Liver (tissue), 9 donors: ENCODE data around the gene C14orf132. TPM values are rescaled to one million over a fixed set of nuclear protein-coding genes. Genes with fewer than 3 reads are reported as not detected.
A peak's percentile ranks its signal among the peaks of the same experiment; 100 is the strongest.

ENCODE experiments used
- DNase-seq: peaks from one replicate; pipeline ENCODE4 v3.0.0-alpha.2; 2017; ENCODE audit warnings: low spot score
- H3K27ac ChIP-seq, 2 donors: one replicate each; pipeline ENCODE4 v1.7.0; 2013; ENCODE audit warnings: inconsistent platforms in 2 of 2, low read length in 2 of 2, control low read depth in 1 of 2, low read depth in 1 of 2, mild to moderate bottlenecking in 1 of 2
- H3K27me3 ChIP-seq, 4 donors: one replicate each; pipeline versions ENCODE4 v1.6.1 to v1.7.0; 2013; ENCODE audit warnings: low read length in 3 of 4, inconsistent platforms in 1 of 4, mild to moderate bottlenecking in 1 of 4, moderate library complexity in 1 of 4; ENCODE audit not compliant: control insufficient read depth in 4 of 4, insufficient read depth in 4 of 4
- H3K36me3 ChIP-seq, 4 donors: one replicate each; pipeline versions ENCODE4 v1.6.1 to v1.7.0; 2013; ENCODE audit warnings: low read length in 3 of 4, mild to moderate bottlenecking in 3 of 4, low read depth in 1 of 4, moderate library complexity in 1 of 4; ENCODE audit not compliant: control insufficient read depth in 4 of 4, insufficient read depth in 3 of 4
- H3K4me1 ChIP-seq, 4 donors: one replicate each; pipeline versions ENCODE4 v1.6.1 to v1.7.0; 2013; ENCODE audit warnings: low read length in 3 of 4, mild to moderate bottlenecking in 3 of 4, moderate library complexity in 1 of 4; ENCODE audit not compliant: control insufficient read depth in 4 of 4, insufficient read depth in 4 of 4
- H3K4me3 ChIP-seq, 3 donors: one replicate each; pipeline versions ENCODE4 v1.6.1 to v1.7.0; 2013; ENCODE audit warnings: low read length in 3 of 3, control low read depth in 1 of 3, low read depth in 1 of 3, mild to moderate bottlenecking in 1 of 3
- H3K9ac ChIP-seq, 2 donors: one replicate each; pipeline ENCODE4 v1.7.0; 2013; ENCODE audit warnings: low read length in 2 of 2, mild to moderate bottlenecking in 2 of 2, moderate library complexity in 2 of 2, control low read depth in 1 of 2, low read depth in 1 of 2
- H3K9me3 ChIP-seq, 4 donors: one replicate each; pipeline versions ENCODE4 v1.6.1 to v1.7.0; 2013; ENCODE audit warnings: low read length in 3 of 4; ENCODE audit not compliant: control insufficient read depth in 4 of 4
- FOXA1 ChIP-seq: IDR thresholded peaks from 2 replicates; pipeline ENCODE4 v1.6.1; 2016; ENCODE audit warnings: antibody characterized with exemption
- FOXA2 ChIP-seq: IDR thresholded peaks from 2 replicates; pipeline ENCODE4 v1.6.1; 2016; ENCODE audit warnings: antibody characterized with exemption
- GABPA ChIP-seq, 2 donors: IDR thresholded peaks in 1 of 2; conservative IDR thresholded peaks in 1 of 2; 2 replicates each; pipeline ENCODE4 v1.6.1; 2016; ENCODE audit warnings: antibody characterized with exemption in 2 of 2, mild to moderate bottlenecking in 1 of 2, moderate library complexity in 1 of 2
- HNF4G ChIP-seq: IDR thresholded peaks from 2 replicates; pipeline ENCODE4 v1.6.1; 2016; ENCODE audit warnings: antibody characterized with exemption
- JUND ChIP-seq, 2 donors: IDR thresholded peaks; 2 replicates each; pipeline ENCODE4 v1.6.1; 2016; ENCODE audit warnings: antibody characterized with exemption in 2 of 2
- MAX ChIP-seq: IDR thresholded peaks from 2 replicates; pipeline ENCODE4 v1.6.1; 2016; ENCODE audit warnings: antibody characterized with exemption
- RAD21 ChIP-seq, 2 donors: IDR thresholded peaks; 2 replicates each; pipeline ENCODE4 v1.6.1; 2016; ENCODE audit warnings: antibody characterized with exemption in 2 of 2, mild to moderate bottlenecking in 2 of 2
- RXRA ChIP-seq, 2 donors: IDR thresholded peaks; 2 replicates each; pipeline ENCODE4 v1.6.1; 2017 to 2018; ENCODE audit warnings: antibody characterized with exemption in 2 of 2, mild to moderate bottlenecking in 1 of 2
- SP1 ChIP-seq: IDR thresholded peaks from 2 replicates; pipeline ENCODE4 v1.6.1; 2018; ENCODE audit warnings: antibody characterized with exemption, mild to moderate bottlenecking
- TAF1 ChIP-seq: conservative IDR thresholded peaks from 2 replicates; pipeline ENCODE4 v1.6.1; 2016; ENCODE audit warnings: antibody characterized with exemption, mild to moderate bottlenecking
- WGBS: extraction: QIAGEN DNeasy Blood & Tissue Kit; methylation state at CpG from one replicate; pipeline ENCODE4 v1.1.7; 2013; 5-methylcytosine and 5-hydroxymethylcytosine counted together
- polyA plus RNA-seq, 2 donors: library from polyadenylated mRNA; stranded (reverse) in 1 of 2; unstranded in 1 of 2; fragments of 200-250 nt in 1 of 2; fragments of >200 nt in 1 of 2; fragmentation: Nextera tagmentation in 1 of 2; extraction: Ambion mirVana in 1 of 2; gene quantifications; one replicate each; pipeline versions ENCODE4 v1.2.1 to v1.2.3, GENCODE V29; 2013 to 2015
- total RNA-seq, 2 donors: library from RNA; depleted of rRNA; stranded (reverse); fragments of >200 nt; gene quantifications; one replicate each; pipeline ENCODE4 v1.2.3, GENCODE V29; 2014
- TF ChIP-seq, protein P1 (sequence below): IDR thresholded peaks from 2 replicates; pipeline ENCODE4 v1.6.1; 2016; ENCODE audit warnings: antibody characterized with exemption
- TF ChIP-seq, protein P2 (sequence below): IDR thresholded peaks from 2 replicates; pipeline ENCODE4 v1.6.1; 2016; ENCODE audit warnings: antibody characterized with exemption, mild to moderate bottlenecking
- donor health status: healthy.
- donor health status: healthy.
- donor health status: healthy.
- donor health status: healthy.
- donor health status: healthy.

Gene C14orf132
- total and polyA plus RNA-seq, 4 donors, result 1.8 to 3.0 (median 2.1) TPM

GRCh38 chr14:96109596-96110355 is 70.6 kb downstream of the C14orf132 start:
- no peaks in the 10 kb centered on the region for H3K36me3 ChIP-seq
- WGBS, result 82% methylated on average over 8 of the region's 8 CpGs

GRCh38 chr14:96112032-96112431 is 72.9 kb downstream of the C14orf132 start:
- Histone ChIP-seq H3K9me3 (no peaks in the 10 kb centered on the region), H3K27ac (no peak overlapping the region), H3K36me3 (no peaks in the 10 kb centered on the region), H3K4me3 (no peak overlapping the region), H3K4me1 (no peaks in the 10 kb centered on the region), H3K9ac (no peak overlapping the region), H3K27me3 (no peaks in the 10 kb centered on the region)
- no peak for DNase-seq
- 68% methylated on average over 3 of the region's 3 CpGs for WGBS
- TF ChIP-seq RAD21 (IDR thresholded peaks at IDR 0.05) (no peak), GABPA (IDR thresholded peaks at IDR 0.05 in 1 of 2, conservative IDR thresholded peaks at IDR 0.05 in 1 of 2) (no peak), RXRA (IDR thresholded peaks at IDR 0.05) (no peak), SP1 (no peak), TAF1 (no peak), HNF4G (no peak), FOXA2 (no peak), JUND (IDR thresholded peaks at IDR 0.05) (no peak)
- TF ChIP-seq, protein P1, sequence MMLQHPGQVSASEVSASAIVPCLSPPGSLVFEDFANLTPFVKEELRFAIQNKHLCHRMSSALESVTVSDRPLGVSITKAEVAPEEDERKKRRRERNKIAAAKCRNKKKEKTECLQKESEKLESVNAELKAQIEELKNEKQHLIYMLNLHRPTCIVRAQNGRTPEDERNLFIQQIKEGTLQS, result no peak
- TF ChIP-seq, protein P2, sequence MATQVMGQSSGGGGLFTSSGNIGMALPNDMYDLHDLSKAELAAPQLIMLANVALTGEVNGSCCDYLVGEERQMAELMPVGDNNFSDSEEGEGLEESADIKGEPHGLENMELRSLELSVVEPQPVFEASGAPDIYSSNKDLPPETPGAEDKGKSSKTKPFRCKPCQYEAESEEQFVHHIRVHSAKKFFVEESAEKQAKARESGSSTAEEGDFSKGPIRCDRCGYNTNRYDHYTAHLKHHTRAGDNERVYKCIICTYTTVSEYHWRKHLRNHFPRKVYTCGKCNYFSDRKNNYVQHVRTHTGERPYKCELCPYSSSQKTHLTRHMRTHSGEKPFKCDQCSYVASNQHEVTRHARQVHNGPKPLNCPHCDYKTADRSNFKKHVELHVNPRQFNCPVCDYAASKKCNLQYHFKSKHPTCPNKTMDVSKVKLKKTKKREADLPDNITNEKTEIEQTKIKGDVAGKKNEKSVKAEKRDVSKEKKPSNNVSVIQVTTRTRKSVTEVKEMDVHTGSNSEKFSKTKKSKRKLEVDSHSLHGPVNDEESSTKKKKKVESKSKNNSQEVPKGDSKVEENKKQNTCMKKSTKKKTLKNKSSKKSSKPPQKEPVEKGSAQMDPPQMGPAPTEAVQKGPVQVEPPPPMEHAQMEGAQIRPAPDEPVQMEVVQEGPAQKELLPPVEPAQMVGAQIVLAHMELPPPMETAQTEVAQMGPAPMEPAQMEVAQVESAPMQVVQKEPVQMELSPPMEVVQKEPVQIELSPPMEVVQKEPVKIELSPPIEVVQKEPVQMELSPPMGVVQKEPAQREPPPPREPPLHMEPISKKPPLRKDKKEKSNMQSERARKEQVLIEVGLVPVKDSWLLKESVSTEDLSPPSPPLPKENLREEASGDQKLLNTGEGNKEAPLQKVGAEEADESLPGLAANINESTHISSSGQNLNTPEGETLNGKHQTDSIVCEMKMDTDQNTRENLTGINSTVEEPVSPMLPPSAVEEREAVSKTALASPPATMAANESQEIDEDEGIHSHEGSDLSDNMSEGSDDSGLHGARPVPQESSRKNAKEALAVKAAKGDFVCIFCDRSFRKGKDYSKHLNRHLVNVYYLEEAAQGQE, result no peak

More at GRCh38 chr14:96109596-96110355, 70.6 kb downstream of the C14orf132 start:
- peak; percentile 15 to 43 for TF ChIP-seq RXRA (IDR thresholded peaks at IDR 0.05)
- TF ChIP-seq, protein P1, result no peak
- Histone ChIP-seq H3K27ac (no peak overlapping the region), H3K27me3 (no peaks in the 10 kb centered on the region), H3K9me3 (no peaks in the 10 kb centered on the region), H3K4me3 (no peak overlapping the region), H3K4me1 (peaks cover 9 to 16% (median 10%) of the 10 kb centered on the region in 4 donors), H3K9ac (no peak overlapping the region)
- DNase-seq, result no peak

- Histone ChIP-seq H3K4me3 (no peak overlapping the region), H3K4me1 (no peaks in the 10 kb centered on the region), H3K27ac (no peak overlapping the region), H3K27me3 (no peaks in the 10 kb centered on the region), H3K9me3 (no peaks in the 10 kb centered on the region), H3K9ac (no peak overlapping the region), H3K36me3 (no peaks in the 10 kb centered on the region)
- TF ChIP-seq, protein P2, result no peak
- no peak for TF ChIP-seq FOXA1
- TF ChIP-seq MAX, result no peak
- no peak for DNase-seq
Measured at GRCh38 chr14:96114002-96114401, 74.8 kb downstream of the C14orf132 start.
